GM20431 (cell line): ENCODE results near the gene C3.
"Not testable (repeated sequence)": the region's sequence is repeated elsewhere in the genome, so short reads cannot be mapped to it uniquely, and the experiment has no call there.

Source experiments
- in situ Hi-C: fragments of 300-500 bp; cut with MseI, MboI; formaldehyde crosslinking; loops from one replicate; pipeline ENCODE4 v1.15.0; 2020; ENCODE audit warnings: low sequenced_read_pairs; ENCODE audit not compliant: unreplicated experiment

C3 gene

DNA sequence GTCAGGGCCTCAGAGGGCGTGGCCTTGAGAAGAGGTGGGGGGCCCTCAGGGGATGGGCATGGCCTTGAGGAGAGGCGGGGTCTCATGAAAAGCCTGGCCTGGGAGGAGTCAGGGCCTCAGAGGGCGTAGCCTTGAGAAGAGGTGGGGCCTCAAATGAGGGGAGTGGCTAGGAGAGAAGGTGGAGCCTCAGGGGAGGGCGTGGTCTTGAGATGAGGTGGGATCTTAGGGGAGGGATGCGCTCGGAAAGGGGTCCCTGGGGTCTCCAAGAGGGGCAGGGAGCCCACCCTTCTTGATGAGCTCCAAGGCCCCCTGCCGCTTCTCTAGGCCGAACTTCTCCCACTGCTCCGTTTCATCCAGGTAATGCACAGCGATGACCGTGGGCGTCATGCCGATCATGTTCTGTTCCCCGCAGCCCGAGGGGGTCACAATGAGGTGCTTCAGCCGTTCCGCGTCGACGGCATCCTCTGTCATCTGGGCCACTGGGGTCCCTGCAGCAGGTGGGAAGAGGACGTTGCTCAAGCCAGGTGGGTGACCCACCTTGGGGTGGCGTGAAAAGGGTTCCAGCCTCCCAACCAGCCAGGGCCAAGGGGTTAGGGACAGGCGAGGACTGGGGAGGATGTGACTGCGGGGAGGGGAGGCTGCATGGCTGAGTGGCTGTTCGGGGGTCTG lies 26.2 kb downstream of the C3 start:
- in situ Hi-C loops = no loop called here

DNA sequence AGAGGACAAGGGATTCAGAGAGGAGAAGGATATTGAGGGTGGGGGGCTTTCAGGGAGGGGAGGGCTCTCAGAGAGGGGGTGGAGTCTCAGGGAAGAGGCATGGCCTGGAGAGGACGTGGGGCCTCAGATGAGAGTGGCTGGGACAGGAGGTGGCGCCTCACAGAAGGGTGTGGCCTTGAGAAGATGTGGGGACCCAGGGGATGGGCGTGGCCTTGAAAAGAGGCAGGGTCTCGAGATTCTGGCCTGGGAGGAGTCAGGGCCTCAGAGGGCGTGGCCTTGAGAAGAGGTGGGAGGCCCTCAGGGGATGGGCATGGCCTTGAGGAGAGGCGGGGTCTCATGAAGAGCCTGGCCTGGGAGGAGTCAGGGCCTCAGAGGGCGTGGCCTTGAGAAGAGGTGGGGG lies 26.8 kb downstream of the C3 start:
- in situ Hi-C loops = no loop called here

DNA sequence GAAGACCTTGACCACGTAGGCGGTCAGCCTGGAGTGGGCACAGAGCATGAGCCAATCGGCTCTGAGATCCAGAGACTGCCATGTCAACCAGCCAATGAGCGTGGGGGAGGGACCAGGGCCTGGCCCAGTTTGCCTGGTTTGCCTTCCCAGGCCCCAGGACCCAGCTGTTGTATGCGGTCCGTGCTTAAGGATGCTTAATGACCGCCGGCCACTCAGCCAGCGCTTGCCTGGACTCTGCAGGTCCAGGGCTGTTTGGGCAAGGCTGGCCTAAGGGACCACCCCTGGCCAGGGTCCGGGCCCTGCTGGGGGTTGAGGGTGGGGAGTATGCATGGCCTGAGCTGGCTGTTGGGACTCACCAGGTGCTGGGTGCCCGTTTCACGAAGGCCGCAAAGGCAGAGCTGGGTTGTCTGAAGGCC lies 27.4 kb downstream of the C3 start:
- in situ Hi-C loops = no loop called here

DNA sequence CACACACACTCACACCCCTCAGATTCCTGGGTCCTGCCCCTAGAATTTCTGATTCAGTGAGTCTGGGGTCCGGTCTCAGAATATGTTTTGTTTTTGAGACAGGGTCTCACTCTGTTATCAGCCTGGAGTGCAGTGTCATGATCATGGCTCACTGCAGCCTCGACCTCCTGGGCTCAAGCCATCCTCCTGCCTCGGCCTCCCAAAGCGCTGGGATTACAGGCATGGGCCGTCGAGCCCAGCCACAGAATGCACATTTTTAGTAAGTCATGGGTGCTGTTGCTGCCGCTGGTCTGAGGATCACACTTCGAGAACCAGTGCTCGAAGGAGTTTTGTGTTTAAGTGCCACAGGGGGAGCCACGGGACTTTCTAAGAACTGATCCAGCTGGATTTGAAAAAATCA lies 28.4 kb downstream of the C3 start:
- in situ Hi-C loops = no loop called here

DNA sequence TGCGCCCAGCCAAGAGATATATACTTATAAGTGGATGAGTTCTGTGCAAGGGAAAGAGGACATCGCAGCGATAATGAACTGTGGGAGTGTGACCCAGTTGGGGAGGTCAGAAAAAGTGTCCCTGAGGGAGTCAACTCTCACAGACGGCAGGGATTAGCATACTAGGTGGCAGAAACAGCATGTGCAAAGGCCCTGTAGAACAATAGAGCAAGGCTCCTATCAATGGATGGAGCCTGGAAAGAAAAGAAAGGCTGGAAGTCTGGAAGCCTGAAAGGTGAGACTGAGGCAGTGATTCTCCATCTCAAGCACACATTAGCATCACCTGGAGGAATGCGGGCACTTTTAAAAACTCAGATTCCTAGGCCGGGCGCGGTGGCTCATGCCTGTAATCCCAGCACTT lies 29.1 kb downstream of the C3 start:
- in situ Hi-C loops = no loop called here

DNA sequence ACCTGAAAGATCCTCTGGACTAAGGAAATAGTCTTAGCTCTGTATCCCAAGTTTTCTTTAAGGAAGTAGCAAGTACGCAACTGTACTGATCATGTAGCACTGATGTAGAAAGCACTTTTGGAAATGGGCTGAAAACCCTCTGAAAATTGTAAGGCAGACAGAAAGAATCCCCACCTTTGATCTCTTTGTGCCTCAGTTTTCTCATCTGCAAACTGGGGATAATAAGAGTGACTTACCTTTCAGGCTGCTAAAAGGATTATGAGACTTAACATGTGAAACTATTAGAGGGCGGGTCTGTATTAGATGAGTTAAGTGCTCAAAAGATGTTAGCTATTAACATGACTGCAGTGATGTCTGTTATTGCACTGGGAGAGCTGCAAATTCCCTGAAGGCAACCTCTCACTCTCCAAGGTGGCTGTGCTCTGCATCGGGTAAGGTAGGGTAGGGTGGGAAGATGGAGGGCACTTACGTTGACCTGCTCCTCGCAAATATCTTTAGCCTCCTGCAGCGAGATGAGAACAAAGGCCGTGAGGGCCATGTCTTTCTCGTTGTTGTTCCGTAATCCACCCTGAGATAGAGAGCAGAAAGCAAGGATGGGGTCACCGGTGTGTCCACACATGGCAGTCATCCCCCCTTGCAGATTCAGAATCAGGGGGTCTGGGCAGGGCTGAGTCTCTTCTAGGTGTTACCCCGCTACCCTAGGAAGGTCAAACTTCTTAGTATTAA lies 30.1 kb downstream of the C3 start:
- in situ Hi-C loops = no loop called here

DNA sequence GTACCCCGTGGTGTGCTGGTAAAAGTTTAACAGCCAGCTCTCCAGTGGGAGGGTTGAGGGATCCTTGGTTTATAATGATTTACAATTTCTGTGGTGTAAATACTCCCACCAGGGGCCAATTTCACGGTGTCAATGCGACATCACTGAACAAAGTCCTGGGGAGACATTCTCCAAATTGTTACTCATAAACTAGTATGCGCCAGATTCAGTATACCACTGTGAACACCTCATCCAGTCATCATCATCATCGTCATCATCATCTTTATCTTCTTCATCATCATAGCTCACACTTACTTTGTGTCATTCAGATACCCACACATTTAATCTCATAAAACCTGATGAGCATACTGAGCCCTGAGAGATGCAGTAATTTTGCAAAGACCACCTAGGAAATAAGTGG lies 33.3 kb downstream of the C3 start:
- in situ Hi-C loops = no loop called here

DNA sequence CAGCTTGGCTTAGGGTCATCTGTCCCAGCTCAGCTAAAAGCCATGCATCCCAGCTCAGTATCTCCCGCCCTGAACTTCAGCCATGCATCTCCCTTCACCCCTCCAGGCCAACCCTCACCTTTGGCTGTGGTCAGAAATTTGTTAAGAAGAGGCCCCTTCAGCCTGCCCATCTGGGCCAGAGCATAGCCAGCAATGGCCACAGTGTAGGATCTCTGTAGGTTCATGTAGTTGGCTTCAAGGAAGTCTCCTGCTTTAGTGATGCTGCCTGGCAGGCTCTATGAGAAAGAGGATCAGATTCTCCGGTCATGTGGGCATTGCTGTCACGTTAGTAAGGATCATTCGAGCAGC lies 33.8 kb downstream of the C3 start:
- in situ Hi-C loops = no loop called here

DNA sequence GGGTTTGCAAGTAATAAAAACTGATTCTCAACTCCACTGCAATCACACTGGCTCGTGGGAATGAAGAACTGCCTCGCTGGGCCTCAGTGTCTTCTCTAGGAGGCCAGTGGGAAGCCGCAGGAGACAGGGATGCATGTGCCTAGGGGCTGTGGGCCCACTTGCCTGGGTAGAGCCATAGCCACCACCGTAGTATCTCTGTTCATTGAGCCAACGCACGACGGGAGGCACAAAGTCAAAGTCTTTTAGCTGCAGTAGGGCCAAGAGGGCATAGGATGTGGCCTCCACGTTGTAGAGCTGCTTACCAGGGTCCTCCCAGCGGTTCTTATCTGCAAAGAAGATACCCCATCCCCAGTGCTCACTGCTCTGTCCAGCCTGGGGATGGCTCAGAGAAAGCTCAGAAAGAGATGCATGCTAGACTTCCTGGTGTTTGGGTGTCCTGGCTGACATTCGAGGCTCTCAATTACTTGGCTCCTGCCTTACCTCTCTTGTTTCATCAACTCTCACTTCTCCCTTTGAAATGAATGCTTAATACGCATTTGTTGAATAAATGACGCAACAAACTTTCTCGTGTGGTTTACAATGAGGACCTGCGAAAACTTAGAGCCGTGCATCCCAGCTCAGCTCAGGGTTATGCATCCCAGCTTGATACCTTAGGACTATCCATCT lies 34.4 kb downstream of the C3 start:
- in situ Hi-C loops = no loop called here

DNA sequence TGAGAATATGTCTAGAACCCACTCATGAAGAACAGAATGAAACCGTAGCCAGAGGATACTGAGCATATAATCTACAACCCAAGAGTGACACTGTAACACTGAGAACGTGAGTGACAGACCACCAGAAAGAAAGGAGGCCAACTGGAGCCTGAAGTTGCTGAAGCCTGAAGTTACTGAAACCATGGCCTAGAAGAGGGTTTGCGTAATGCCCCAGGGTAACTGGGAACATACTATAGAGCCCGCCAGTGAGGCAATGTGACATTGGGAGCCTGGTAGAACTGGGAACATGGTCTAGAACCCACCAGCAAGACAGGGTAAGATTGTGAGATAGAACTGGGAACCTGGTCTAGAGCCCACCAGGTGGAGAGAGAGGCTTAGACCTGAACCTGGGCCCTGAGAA lies 35.0 kb downstream of the C3 start:
- in situ Hi-C loops = no loop called here

DNA sequence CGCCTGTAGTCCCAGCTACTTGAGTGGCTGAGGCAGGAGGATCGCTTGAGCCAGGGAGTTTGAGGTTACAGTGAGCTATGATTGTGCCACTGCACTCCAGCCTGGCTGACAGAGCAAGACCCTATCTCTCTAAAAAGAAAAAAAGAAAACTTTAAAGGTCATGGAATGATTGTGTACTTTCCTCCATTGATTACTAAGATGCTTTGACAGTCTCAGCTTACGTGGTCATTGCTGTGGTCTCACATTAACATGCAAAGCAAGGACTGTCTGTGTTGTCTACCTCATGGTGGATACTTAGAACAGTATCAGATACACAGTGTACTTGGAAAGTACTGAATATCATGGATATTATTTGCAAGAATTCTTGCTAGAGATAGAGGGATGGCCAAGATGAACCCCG lies 36.5 kb downstream of the C3 start:
- in situ Hi-C loops = no loop called here

DNA sequence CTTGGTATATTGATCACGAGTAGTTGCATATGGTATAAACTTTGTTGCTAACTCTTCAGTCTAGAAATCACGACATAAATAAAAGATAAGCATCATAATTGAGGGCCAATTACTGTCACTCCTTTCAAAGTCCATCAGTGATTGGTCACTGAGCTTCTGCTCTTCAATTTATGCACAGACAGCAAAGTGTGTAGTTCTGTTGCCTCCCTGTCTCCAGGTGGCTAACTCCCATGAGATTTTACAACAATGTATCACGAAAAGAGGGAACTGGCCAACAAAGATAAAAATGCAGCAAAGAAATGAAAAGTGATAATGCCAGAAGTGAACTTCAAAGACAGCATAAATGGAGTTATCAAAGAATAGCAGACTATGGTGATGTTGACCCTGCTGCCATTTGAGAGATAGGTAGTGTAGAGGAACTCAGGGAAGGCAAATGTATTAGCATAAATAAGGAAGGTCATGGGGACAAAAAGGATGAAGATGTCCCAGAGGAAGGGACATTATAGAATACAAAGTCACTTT lies 37.8 kb downstream of the C3 start:
- in situ Hi-C loops = no loop called here

DNA sequence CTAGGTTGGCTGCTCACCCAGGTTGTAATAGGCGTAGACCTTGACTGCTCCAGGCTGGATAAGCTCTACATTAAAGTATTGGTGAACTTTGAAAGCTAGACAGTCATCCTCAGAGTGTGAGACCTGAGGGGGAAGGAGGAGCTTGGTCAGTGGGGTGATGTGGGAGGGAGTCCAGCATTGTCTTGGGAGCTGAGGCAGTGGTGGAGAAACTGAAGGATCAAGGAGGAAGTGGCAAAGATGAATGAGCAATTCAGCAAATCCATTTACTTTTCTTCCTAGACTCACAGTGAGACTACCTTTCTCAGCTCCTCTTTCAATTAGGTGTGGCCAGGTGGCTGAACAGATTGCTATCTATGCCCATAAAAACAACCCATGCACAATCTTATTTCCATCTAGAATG lies 40.3 kb downstream of the C3 start:
- in situ Hi-C loops = no loop called here

DNA sequence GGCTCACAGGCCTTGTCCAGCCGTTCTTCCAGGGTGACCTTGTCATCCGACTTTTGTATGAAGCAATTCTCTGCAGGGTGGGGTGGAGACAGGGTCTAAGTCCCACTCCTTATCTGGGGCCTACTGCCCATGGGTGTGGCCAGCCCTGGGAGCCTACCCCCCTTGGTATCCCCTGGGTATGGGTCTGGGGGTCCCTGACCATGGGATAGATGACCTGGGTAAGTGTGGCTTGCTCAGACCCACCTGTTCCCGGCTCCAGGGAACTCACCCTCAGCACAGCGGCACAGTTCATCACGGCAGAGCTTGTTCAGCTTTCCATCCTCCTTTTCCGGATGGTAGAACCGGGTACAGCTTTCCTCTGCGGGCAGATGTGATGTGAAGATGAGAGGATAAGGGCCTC lies 41.3 kb downstream of the C3 start:
- in situ Hi-C loops = no loop called here

DNA sequence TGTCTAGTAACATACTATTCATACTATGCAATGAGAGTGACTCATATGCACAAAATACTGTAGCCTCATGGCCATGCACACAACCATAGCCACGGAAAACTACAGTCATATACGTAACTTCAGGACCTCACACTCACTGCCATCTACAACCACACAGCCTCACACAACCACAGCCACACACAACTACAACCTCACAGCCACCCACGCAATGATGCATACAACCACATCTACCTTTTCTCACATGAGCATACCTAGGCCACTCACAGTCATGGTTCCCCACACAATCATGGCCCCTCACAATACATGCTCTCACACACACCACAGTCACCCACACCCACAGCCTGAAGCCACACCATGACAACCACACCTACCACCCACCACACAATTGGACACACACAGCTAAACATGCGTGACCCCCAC lies 41.8 kb downstream of the C3 start:
- in situ Hi-C loops = no loop called here

DNA sequence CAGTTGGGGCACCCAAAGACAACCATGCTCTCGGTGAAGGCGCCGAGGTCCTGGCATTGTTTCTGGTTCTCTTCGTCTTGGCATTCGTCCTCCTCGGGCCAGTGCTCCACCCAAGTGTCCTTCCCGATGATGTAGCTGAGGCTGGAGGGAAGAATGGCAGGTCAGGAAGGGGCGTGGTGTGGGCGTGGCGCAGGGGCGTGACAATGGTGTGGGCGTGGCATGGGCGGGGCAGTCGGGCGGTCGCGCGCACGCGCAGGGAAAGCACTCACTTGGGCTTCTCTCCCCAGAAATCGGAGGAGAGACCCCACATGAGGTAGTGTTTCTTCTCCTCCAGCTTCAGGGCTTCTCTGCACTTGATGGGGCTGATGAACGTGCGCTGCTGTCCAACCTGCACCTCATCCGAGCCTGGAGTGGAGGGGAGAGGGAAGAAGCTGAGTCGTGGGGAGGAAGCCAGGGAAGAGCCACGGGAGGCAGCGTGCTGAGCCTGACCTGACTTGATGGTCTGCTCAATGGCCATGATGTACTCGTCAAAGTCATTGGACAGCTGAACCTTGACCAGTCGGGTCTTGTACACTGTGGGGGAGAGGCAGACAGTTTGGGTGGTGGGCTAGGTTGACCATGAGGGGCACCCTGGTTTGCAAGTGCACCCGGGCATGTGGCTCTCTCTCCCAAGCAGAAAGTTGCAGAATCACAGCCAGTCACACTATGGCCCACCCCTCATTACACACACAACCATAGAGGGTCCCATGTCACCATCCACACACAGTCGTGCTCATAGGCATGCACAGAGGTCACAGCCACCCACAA lies 42.4 kb downstream of the C3 start:
- in situ Hi-C loops = no loop called here

DNA sequence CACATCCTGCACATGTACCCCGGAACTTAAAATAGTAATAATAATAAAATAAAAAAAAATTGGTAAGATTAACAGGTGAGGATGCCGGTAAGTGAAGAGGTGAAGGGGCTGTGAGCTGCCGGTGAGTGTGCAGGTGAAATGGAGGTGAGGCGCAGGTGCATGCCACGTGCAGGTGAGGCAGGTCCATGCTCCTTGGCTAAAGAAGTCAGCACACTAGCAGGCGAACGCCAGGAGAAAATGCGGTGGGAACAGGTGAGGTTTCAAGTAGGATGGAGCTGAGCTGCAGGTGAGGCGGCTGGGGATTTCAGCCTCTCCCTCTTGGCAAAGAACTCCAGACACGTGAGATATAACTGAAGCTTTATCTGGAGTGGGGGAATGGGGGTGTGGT lies 43.0 kb downstream of the C3 start:
- in situ Hi-C loops = no loop called here

DNA sequence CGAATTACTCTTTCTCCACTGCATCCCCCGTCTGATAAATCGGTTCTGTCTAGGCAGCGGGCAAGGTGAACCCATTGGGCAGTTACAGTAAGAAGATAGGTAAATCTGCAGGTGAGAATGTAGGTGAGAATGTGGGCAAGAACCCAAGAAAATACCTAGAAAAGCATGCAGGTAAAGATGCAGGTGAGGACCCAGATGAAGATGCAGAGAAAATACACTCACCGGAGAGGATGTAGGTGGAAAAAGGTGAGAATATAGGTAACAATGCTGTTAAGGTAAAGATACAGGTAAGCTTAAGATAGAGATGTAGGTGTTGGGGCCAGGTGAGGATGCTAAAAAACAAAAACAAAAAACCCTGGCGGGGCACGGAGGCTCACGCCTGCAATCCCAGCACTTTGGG lies 44.2 kb downstream of the C3 start:
- in situ Hi-C loops = no loop called here

DNA sequence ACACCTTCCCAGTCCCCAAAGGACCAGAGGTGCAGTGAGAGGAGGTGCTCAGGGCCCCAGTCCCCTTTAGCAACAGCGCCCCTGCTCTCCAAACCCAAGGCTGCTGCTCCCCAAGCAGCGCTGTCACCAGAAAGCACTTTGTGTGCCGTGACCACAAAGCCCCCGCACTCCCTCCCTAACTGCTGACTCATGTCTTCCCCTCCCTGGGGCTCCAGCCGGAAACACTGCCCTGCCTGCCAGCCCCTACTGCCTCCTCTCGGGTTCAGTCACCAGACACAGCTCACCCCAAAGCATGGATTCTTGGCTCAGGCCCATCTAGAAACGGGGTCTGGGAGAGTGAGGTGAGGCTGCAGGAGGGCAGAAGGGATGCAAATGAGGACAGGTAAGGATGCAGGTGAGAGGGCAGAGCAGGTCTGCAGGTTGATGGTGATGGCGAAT lies 45.6 kb downstream of the C3 start:
- in situ Hi-C loops = no loop called here

DNA sequence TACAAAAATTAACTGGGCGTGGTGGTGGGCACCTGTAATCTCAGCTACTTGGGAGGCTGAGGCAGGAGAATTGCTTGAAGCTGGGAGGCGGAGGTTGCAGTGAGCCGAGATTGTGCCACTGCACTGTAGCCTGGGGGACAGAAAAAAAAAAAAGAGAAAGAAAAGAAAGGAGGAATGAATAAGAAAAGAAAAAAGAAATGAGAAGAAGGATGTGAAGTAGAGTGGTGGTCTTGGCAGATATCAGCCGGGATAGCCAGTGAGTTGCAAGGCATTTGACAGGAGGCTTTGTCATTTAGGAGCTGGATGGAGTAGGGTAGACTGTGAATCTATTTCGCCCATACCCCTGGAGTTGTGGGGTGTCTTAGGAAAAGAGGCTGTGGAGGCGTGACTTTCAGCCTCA lies 46.0 kb downstream of the C3 start:
- in situ Hi-C loops = not testable (repeated sequence)
